ENCODE data around the gene FUOM. TPM values are rescaled to one million over a fixed set of nuclear protein-coding genes. Genes with fewer than 3 reads are reported as not detected.

Gene FUOM
- total RNA-seq, 4 donors from 2014 or later = 6.7 to 17.7 (median 12.5) TPM

- Histone ChIP-seq H3K27me3 (peaks cover 15 to 87% (median 34%) of the 10 kb centered on the region in 4 donors), H3K9me3 (no peaks in the 10 kb centered on the region), H3K36me3 (no peaks in the 10 kb centered on the region), H3K27ac (no peak overlapping the region), H3K4me1 (peaks cover 15 to 36% (median 19%) of the 10 kb centered on the region in 3 donors), H3K4me3 (peak overlapping the region in 3 of 4 donors; percentile 20 to 57 (median 30))
- intact Hi-C loops (cut with DNase I) = no loop called here
- no peak for TF ChIP-seq POLR2A (IDR thresholded peaks at IDR 0.05)
- TF ChIP-seq, protein P1, sequence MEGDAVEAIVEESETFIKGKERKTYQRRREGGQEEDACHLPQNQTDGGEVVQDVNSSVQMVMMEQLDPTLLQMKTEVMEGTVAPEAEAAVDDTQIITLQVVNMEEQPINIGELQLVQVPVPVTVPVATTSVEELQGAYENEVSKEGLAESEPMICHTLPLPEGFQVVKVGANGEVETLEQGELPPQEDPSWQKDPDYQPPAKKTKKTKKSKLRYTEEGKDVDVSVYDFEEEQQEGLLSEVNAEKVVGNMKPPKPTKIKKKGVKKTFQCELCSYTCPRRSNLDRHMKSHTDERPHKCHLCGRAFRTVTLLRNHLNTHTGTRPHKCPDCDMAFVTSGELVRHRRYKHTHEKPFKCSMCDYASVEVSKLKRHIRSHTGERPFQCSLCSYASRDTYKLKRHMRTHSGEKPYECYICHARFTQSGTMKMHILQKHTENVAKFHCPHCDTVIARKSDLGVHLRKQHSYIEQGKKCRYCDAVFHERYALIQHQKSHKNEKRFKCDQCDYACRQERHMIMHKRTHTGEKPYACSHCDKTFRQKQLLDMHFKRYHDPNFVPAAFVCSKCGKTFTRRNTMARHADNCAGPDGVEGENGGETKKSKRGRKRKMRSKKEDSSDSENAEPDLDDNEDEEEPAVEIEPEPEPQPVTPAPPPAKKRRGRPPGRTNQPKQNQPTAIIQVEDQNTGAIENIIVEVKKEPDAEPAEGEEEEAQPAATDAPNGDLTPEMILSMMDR (IDR thresholded peaks at IDR 0.05) = peak; percentile 82 to 97 (median 86)
- no peak for DNase-seq
- 7 to 17% methylated on average over 12 to 26 of the region's 37 CpGs for WGBS, 2 donors
These were observed 28.2 kb downstream of the FUOM start for GRCh38 chr10:133329491-133330202.

DNA sequence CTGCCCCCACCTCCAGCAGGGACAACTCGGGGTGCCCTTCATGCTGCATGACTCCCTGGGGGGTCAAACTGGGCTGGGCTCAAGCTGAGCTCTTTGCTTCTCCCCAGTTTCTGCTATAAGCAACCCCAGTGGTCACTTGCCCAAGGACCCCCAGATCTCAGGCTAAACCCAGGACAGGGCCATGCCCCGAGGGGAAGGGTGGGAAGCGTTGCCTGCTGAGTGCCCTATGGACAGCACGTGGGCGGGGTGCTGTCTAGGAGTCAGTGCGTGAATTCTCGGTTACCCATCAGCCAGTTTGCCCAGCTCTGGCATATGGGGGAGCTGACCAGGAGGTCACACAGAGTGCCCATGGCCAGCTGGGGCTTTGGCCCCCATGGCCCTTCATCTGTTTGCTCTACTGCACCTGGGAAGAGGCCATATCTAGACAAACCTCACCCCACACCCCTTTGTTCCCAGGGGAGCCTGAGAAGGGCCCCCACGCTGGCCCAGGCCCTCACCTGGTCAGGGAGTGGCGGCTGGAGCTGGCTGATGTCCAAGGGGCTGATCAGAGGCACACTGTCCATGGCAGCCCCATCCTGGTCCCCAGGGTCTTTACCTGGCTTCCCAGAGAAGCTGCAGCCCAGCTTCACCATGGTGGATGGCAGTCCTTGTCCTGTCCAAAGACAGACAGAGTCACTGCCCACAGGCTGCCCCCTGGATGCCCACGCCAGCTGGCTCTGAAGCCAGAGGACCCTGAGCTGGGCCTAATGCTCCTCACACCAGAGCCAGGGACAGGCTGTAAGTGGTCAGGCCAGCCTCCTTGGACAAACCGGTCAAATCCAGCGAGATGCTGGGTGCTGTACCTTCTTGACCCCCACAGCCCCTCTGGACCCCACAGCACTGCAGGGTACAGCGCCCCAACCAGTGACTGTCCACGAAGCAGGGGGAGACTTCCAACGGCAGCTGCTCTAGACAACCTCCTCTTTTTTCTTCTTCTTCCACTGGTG lies 29.2 kb downstream of the FUOM start:
- Histone ChIP-seq H3K4me1 (peaks cover 18 to 42% (median 19%) of the 10 kb centered on the region in 3 donors), H3K27ac (no peak overlapping the region), H3K9me3 (no peaks in the 10 kb centered on the region), H3K36me3 (no peaks in the 10 kb centered on the region), H3K4me3 (no peak overlapping the region), H3K27me3 (peaks cover 15 to 91% (median 33%) of the 10 kb centered on the region in 4 donors)
- WGBS, 2 donors = 68 to 83% methylated on average over 6 to 11 of the region's 15 CpGs
- no peak for DNase-seq
- no peak for TF ChIP-seq POLR2A (IDR thresholded peaks at IDR 0.05)
- TF ChIP-seq, protein P1 (IDR thresholded peaks at IDR 0.05) = no peak
- intact Hi-C loops (cut with DNase I) = no loop called here

DNA sequence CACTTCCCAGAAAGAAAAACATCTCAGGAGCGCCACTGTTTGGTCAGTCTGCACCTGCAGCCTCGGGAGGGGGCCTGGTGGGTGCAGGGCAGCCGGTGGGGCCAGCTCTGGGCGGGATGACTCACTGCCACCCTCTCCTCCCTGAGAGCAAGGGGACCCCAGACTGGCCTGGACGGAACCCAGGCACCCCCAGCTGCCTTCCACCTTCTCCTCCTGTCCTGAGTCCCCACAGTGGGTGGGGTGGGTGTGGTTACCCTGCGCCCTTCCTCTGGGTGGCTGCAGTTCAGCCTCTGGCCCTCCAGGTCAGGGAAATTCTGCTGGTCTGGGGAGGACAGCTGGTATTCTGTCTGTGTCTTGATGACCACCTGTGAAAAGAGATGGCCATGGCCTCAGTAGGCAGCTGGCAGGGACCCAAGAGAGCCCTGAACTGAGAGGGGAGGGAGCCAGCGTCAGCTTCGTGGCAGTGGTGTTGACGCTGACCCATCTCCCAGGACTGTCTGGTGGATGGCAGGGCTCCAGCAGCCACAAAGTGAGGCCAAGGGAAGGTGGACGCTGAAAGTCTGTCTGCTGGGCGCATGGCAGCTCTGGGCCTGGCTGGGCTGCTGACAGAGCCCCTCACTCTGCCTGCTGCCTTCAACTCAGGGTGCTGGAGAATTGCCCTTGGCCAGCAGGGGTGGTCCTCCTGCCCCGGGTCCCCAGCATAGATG lies 30.0 kb downstream of the FUOM start:
- H3K36me3 ChIP-seq = no peaks in the 10 kb centered on the region
- WGBS, 2 donors = 18 to 20% methylated on average over 2 to 3 of the region's 12 CpGs
- no peaks in the 10 kb centered on the region for H3K9me3 ChIP-seq
- DNase-seq = no peak
- peaks cover 18 to 42% (median 19%) of the 10 kb centered on the region in 3 donors for H3K4me1 ChIP-seq
- TF ChIP-seq POLR2A (IDR thresholded peaks at IDR 0.05) = no peak
- TF ChIP-seq, protein P1 (IDR thresholded peaks at IDR 0.05) = no peak
- intact Hi-C loops (cut with DNase I) = no loop called here
- no peak overlapping the region for H3K4me3 ChIP-seq
- no peak overlapping the region for H3K27ac ChIP-seq
- H3K27me3 ChIP-seq = peaks cover 15 to 84% (median 33%) of the 10 kb centered on the region in 4 donors

- no peak for DNase-seq
- intact Hi-C loops (cut with DNase I) = no loop called here
- H3K4me1 ChIP-seq = peaks cover 18 to 42% (median 19%) of the 10 kb centered on the region in 3 donors
- peaks cover 15 to 76% (median 33%) of the 10 kb centered on the region in 4 donors for H3K27me3 ChIP-seq
- H3K27ac ChIP-seq = no peak overlapping the region
- TF ChIP-seq, protein P1 (IDR thresholded peaks at IDR 0.05) = no peak
- TF ChIP-seq POLR2A (IDR thresholded peaks at IDR 0.05) = no peak
- H3K36me3 ChIP-seq = no peaks in the 10 kb centered on the region
- no peak overlapping the region for H3K4me3 ChIP-seq
- H3K9me3 ChIP-seq = no peaks in the 10 kb centered on the region
- WGBS, 2 donors = 11 to 12% methylated on average over 7 to 14 of the region's 28 CpGs
These were observed 30.8 kb downstream of the FUOM start for GRCh38 chr10:133326745-133327650.
